Measurements from ENCODE around the gene HMGB2.

Gene HMGB2

DNA sequence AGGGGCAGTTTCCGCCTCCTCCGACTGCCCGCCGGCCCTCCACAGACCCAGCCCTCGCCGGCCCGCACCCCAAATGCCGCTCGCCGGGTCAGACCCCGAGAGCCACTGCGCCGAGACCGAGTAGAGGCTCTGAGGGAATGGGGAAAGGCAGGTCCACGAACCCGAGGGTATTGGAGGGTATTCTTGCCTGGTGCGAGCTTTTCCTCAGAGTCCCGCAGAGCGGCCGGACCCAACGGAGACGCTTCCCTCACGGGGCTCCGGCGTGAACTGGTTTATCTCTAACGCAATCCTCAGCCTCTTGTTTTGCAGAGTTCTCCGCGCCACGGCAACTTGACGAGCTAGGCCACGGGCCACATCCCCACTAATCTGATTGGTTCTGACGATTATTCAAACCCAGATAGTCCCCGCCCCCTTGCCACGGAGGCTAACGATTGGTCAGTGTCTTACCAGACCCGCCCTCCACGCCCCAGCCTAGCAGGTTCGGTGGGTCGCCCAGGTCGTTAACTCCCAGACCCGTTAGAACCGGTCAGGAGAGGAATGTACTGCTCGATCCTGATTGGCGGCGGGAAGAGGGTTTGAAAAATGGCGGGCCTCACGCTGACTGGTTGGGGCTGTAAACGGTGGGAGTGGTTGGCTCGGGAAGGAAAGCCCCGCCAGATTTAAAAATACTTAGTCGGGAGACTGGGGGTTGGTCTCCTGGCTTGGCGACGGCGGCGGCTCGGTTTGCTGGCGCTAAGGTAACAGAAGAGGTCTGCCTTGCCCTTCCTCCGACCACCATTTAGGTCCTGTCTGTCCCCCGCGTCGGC lies at the start of gene HMGB2:
TSS of gene HMGB2 (minus strand) at position 274 of the 806 bp plus-strand sequence. CDS start 709 bp downstream, outside the sequence.
- intact Hi-C loops (cut with DNase I): loop anchor here (1.0 kb wide), 1 partner anchor 36 kb away; the partner anchor contains the start of gene SAP30
- DNase-seq: peak; percentile 99 to 100 (median 100)

DNA sequence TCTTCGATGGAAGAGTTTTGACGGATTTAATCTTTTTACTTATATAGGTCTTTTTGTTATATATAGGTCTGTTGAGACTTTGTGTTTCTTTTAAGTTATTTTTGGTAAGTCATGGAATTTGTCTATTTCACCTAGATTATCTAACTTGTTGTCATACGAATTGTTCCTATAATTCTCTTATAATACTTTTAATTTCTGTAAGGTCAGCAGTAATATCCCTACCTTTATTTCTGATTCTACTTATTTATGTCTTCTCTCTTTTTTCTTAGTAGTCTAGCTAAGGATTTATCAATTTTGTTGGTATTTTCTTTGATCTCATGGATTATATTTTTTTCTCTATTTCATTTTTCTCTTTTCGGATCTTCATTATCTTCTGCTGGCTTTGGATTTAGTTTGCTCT lies 48.2 kb upstream of the HMGB2 start:
- no peak for DNase-seq
- intact Hi-C loops (cut with DNase I): no loop called here

DNA sequence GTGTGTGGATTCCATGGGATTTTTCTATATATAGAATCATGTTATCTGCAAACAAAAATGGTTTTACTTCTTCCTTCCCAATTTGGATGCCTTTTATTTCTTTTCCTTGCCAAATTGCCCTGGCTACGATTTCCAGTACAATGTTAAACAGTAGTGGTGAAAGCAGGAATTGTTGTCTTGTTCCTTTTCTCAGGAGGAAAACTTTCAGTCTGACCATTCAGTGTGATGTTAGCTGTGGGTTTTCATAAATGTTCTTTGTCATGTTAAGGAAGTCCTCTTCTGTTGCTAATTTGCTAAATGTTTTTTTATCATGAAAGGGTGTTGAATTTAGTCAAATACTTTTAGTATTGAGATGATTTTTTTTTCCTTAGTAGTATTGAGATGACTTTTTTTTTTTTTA lies 47.5 kb upstream of the HMGB2 start:
- no peak for DNase-seq
- intact Hi-C loops (cut with DNase I): no loop called here

DNA sequence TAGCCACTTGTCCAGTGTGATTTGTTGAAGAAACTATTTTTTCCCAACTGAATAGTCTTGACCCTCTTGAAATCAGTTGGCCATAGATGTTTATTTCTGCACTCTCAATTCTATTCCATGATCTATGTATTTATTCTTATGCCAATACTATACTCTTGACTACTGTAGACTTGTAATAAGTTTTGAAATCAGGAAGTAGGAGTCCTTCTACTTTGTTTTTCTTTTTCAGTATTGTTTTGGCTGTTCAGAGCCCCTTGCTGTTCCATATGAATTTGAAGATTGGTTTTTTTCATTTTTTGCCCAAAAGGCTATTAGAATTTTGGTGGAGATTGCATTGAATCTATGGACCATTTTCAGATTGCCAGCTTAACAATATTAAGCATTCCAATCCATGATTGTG lies 46.8 kb upstream of the HMGB2 start:
- DNase-seq: no peak
- intact Hi-C loops (cut with DNase I): no loop called here

DNA sequence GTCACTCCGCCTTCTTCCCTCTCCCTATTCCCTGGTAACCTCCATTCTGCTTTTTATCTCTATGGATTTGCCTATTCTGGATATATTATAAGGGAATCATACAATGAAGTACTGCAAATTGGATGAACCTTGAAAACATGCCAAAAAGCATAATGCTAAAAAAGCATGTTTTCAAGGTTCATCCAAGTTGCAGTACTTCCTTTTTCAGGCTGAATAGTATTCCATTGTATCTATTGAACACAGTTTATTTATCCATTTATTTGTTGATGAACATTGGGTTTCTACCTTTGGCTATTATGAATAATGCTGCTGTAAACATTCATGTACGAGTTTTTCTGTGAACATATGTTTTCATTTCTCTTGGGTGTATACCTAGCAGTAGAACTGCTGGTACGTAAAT lies 45.8 kb upstream of the HMGB2 start:
- intact Hi-C loops (cut with DNase I): no loop called here
- no peak for DNase-seq

DNA sequence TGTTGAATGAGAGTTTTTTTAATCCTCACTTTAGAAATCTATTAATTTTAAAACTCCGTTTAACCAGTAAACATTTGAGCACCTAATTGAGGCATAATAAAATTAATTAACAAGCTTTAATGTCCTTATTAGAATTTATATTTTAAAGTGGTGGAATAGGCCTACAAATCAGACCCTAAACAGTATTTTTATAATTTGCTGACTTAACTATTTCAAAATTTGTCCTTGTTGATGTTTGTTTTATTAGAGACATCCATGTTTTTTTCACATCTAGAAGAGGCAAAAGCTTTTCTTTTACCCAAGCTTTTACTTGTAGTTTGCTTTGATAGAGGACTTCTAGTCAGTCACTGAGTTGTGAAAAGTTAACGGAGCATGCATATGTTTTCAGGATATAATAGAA lies 40.4 kb upstream of the HMGB2 start:
- intact Hi-C loops (cut with DNase I): no loop called here
- DNase-seq: no peak

DNA sequence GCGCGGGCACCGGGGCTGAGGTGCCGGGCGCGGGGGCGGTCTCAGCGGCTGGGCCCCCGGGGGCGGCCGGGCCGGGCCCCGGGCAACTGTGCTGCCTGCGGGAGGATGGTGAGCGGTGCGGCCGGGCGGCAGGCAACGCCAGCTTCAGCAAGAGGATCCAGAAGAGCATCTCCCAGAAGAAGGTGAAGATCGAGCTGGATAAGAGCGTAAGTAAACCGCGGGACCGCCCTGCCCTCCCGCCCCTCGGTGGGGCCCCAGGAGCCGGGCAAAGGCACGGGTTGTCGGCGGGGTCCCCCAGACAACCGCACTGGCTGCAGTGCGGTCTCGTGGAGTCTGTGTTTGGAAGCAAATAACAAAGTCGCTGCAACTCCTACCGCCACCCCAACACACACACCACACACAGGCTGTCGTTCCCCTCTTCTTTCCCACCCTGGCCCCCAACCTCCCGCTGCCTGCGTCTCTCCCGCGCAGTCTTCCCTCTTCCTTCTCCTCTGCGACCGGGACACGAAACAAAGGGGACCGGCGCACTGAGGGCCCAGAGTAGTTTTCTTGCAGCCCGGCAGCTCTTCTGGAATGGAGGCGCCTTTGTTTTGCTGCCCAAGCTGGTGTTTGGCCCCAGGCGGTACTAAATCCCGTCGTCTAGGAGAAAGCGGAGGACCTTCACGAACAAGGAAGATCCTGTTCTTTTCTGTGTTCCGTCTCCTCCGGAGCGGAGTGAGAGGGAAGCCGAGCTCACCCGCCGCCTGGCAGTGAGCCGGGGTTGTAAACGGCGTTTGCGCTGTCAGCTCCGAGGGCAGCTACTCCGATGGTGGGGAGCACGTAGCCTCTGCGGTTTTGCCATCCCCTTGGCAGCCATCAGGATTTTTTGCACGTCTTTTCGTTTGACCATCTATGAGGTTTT lies 37.4 kb upstream of the HMGB2 start:
- peak; percentile 64 to 95 (median 74) for DNase-seq
- intact Hi-C loops (cut with DNase I): loop anchor here (1.0 kb wide), 1 partner anchor 44 kb away; no protein-coding TSS in a partner anchor

DNA sequence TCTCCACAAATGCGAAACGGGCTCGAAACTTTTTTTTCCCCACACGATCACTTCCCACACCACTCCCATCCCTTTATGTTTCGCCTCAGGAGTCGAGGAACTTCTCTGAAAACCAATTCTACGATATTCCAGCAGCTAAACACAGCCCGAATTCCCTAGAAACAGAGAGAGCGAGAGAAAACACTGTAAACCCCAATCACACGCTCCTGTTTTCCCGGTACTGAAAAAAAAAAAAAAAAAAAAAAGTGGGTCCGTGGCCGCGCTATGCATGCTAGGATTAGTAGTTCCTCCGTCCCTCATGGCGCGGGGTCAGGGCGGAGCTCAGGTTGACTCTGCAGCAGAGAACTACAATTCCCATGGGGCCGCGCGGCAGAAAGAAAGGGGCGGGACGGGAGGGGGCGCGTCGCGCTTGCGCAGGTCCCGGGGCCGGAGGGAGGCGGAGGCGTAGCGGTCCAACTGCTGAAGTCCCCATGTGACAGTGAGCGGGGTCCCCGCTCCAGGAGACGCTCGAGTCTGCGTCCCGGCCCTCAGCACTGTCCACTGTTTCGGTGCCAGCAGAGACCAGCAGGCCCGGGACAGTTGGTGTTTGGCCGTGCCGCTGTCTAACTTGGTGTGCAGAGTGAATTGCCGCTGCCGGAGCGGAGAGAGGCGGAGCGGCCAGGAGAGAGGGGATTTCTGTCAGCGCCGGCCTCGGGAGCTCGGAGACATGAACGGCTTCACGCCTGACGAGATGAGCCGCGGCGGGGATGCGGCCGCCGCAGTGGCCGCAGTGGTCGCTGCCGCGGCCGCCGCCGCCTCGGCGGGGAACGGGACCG lies 36.5 kb upstream of the HMGB2 start, which contains the start of gene SAP30:
TSS of gene SAP30 (plus strand) at position 478 of the 815 bp plus-strand sequence. CDS start at position 707, 229 bp downstream.
- intact Hi-C loops (cut with DNase I): loop anchor here (1.0 kb wide), 2 partner anchors 36 to 45 kb away; partner anchors contain the start of gene HMGB2

DNA sequence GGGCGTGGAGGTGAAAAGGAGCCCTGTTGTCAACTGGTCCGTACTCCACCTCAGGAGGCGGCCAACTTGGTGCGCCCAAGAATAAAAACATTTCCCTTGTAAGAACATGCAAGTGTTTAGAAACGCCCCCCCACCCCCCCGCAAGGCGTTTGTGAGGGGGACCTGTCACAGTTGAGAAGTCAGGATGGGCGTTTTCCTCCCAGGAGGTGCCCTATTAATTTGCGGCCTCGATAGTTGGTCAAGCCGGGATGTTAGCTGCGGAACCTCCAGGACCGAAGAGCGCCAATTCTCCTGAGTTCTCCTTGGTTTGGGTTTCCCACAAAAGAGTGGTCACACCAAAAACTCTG lies 35.9 kb upstream of the HMGB2 start:
- intact Hi-C loops (cut with DNase I): loop anchor here (1.0 kb wide), 1 partner anchor 36 kb away; the partner anchor contains the start of gene HMGB2
- DNase-seq: peak in 5 of 10 donors; percentile 17 to 63 (median 36)

More for the DNA sequence above, 36.5 kb upstream of the HMGB2 start, which contains the start of gene SAP30:
- peak; percentile 94 to 99 (median 96) for DNase-seq

DNA sequence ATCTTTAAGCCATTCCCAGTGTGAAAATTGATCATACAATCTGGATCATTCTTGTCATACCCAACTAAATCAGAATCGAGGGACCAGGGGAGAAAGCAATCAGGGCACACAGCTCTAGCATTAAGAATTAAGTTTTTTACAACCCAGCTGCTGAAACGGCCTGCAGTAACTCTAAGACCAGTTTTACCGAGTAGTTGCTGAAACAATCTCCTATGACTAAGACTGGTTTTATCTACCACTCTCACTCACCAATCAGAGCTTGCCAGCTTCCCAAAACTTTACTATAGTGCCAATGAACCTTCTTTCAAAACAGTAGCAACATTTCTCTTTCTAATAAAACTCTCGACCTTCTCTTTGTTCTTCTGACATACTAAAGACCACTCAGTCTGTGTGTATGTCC lies 33.8 kb upstream of the HMGB2 start:
- intact Hi-C loops (cut with DNase I): no loop called here
- DNase-seq: no peak

DNA sequence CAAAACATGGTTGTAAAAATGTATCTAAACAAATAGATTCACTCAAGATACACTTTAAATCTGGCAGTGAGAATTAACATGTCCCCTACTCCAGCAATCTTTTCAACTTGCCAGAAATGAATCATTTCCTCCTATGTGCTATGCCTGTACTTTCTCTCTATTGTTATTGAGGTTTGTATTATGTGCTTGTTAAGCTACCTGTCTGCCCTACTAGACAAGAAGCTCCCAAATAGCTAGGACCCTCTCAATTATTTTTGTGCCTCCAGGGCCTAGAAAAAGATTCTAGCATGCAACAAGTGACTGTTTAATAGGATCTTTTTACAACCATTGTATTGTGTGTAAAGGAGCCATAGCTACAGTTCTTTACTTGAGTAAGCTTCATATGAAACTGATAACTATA lies 33.1 kb upstream of the HMGB2 start:
- intact Hi-C loops (cut with DNase I): no loop called here
- no peak for DNase-seq

DNA sequence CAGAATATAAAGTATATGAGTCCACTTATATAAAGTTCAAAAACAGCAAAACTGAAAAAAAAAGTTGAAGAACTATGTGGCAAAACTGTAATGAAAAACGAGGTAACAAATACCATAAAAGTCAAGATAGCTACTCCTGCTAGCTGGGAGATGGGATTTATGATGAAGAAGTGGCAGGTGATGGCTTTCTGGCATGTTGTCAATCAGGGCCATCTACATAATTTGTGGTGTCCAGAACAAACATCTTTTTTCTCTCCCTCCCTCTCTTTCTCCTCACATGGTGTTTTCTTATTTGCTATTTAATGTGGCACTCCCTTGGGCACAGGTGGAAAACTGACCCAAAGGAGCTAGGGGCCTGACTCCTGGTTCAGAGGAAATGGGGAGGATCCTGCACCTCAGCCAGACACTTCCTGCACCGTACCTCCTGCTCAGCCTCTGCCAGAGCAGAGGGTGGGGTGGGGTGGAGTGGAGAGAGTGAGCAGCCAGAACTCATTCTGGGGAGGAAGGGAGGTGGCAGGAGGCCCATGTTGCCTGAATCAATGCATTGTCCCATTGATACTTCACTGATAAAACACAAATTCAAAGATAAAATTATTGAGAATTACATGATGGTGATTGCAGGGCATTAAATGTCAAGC lies 31.3 kb upstream of the HMGB2 start:
- intact Hi-C loops (cut with DNase I): no loop called here

DNA sequence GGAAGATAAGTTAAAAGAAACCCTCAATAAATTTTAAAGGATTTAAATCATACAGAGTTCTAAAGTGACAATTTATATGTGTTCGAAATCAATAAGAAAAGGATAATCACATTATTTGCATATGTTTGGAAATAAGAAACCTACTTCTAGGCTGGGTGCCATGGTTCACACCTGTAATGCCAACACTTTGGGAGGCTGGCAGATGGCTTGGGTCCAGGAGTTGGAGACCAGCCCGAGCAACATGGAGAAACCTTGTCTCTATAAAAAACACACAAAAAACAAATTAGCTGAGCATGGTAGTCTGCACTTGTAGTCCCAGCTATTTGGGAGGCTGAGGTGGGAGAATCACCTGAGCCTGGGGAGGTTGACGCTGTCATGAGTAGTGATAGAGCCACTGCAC lies 28.5 kb upstream of the HMGB2 start:
- intact Hi-C loops (cut with DNase I): no loop called here
- DNase-seq: no peak

More for the DNA sequence above, 31.3 kb upstream of the HMGB2 start:
- DNase-seq: no peak

DNA sequence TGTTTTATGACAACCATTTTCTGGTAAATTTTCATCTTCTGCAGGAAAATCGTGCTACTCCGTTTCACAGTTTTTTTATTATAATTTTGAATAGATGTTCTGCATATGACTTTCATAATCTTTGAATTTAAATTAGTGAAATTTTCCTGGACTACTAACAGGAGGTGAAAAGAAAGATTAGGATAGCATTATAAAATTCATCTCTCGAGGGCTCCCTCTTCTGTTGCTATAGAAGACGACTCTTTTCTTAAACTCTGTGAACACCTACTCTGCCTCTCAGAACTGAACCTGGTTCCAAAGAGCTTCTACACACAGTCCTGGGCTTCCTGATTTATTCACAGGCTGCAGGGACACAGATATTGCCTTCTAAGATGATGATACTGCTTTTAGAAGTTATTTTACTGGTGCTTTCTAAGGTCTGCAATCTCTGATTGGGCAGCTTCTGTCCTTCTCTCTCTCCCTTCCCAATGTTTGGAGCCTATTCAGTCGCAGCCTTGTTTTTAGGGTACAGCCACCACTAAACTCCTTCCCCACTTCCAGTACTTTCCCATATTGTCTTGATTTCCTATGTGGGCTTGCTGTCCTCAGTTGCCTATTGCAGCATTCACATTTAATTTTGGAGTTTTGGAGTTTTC lies 26.5 kb upstream of the HMGB2 start:
- intact Hi-C loops (cut with DNase I): no loop called here
- DNase-seq: no peak

DNA sequence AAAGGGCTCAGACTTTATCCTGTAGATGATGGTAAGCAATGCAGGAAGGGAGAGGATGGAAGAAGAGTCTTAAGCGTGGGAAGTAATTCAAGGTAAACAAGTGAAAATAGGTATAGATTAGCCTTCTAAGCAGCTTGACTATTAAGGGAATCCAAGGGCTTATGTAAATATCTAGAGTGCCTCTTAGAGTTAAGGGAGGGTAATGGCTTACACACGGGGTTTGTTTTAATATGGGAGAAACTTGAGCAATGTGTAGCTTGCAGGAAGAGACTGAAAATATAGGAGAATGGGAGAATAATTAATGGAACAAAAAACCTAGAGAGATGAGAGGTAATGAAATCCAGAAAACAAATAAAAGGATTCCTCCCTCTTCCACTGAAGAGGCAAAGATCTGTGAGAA lies 23.8 kb upstream of the HMGB2 start:
- intact Hi-C loops (cut with DNase I): no loop called here
- no peak for DNase-seq

DNA sequence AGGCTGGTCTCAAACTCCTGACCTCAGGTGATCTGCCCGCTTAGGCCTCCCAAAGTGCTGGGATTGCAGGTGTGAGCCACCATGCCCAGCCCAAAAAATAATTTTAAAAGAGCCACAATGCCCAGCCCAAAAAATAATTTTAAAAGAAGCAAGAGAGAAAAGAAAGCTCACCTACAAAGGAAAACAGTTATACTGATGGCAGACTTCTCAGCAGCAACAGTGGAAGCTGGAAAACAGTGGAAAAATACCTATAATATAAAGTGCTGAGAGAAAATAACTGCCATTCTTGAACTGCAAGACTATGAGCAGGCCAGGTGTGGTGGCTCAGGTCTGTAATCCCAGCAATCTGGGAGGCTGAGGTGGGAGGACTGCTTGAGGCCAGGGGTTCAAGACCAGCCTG lies 13.3 kb upstream of the HMGB2 start:
- no peak for DNase-seq
- intact Hi-C loops (cut with DNase I): no loop called here

DNA sequence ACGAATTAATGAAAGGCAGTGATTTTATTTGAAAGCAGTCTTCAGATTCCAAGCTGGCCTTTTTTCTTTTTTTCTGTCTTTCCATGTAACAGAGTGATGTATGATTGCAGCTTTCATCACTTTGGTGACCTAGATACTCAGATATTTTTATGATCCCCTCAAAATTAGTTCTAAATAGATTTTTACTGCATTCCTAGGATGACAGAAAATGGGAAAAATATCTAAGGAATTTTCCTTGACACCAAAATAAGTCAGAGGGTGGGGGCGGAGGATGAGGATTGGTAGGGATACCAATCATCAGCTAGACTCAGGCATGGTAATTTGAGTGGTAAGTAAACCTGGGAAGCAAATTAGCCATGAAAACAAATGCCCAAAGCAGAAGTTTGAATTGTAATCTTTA lies 11.9 kb upstream of the HMGB2 start:
- intact Hi-C loops (cut with DNase I): no loop called here
- no peak for DNase-seq

DNA sequence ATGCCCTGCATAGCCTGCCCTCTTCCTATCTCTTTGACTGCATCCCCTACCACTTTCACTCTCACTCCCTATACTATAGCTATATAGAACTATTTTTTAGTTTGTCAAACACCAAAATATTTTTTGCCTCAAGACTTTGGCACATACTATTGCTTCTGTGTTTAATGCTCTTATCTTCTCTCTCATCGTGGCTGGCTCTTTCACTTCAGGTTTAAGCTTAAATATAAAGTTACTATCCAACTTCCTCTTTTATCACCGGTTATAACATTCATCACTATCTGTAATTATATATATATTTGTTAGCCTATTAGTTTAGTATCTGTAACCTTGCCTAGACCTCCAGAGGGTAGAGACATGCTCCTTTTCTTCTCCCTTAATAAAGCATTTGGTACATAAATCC lies 11.5 kb upstream of the HMGB2 start:
- intact Hi-C loops (cut with DNase I): no loop called here
- no peak for DNase-seq

DNA sequence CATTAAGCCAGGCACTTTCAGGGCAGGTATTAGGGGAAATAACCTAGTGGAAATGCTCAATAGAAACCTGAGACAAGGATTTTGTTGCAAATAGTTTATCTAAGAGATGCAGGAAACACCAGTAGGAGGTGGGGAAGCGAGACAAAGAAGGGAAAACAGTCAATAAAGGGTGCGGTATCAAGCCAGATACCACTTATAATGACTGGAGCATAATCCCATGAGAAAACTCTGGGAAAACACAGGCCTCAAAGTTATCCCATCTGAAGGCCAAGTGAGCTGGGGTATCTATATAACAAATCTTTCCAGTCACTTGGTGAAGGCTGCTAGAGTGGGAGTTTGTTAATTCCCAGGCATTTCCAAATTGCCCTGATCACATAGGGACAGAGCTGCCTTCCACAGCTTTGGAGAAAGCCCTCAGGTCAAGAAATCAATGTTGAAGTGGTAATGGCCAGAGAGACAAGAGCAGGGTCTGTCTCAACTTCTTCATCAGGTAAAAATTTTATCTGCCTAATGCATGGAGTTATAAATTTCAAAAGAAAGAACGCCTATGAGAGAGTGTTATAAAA lies 9.8 kb upstream of the HMGB2 start:
- DNase-seq: no peak
- intact Hi-C loops (cut with DNase I): no loop called here
